Esophagus (tissue), 2 donors: ENCODE results near the gene XXYLT1. TPM values are rescaled to one million over a fixed set of nuclear protein-coding genes. Genes with fewer than 3 reads are reported as not detected.

Experiments used
- H3K27ac ChIP-seq, 2 donors: one replicate each; pipeline ENCODE4 v1.5.1; 2013; ENCODE audit warnings: low read depth in 2 of 2, mild to moderate bottlenecking in 2 of 2, inconsistent platforms in 1 of 2, low read length in 1 of 2, moderate library complexity in 1 of 2
- H3K27me3 ChIP-seq, 2 donors: one replicate each; pipeline ENCODE4 v1.6.1; 2013; ENCODE audit warnings: low read length in 2 of 2, control low read depth in 1 of 2, mild to moderate bottlenecking in 1 of 2; ENCODE audit not compliant: insufficient read depth in 2 of 2, control insufficient read depth in 1 of 2
- H3K36me3 ChIP-seq, 2 donors: one replicate each; pipeline ENCODE4 v1.6.1; 2013; ENCODE audit warnings: low read length in 1 of 2; ENCODE audit not compliant: control insufficient read depth in 2 of 2, insufficient read depth in 2 of 2
- H3K4me1 ChIP-seq, 2 donors: one replicate each; pipeline ENCODE4 v1.6.1; 2013; ENCODE audit warnings: low read length in 1 of 2; ENCODE audit not compliant: control insufficient read depth in 2 of 2, insufficient read depth in 2 of 2
- H3K4me3 ChIP-seq, 2 donors: one replicate each; pipeline ENCODE4 v1.5.1; 2013; ENCODE audit warnings: low read length in 2 of 2, mild to moderate bottlenecking in 2 of 2, low read depth in 1 of 2, moderate library complexity in 1 of 2
- H3K9me3 ChIP-seq, 2 donors: one replicate each; pipeline ENCODE4 v1.6.1; 2013; ENCODE audit warnings: mild to moderate bottlenecking in 2 of 2, low read depth in 1 of 2, low read length in 1 of 2, moderate library complexity in 1 of 2; ENCODE audit not compliant: control insufficient read depth in 2 of 2, insufficient read depth in 1 of 2
- WGBS, 2 donors: extraction: QIAGEN DNeasy Blood & Tissue Kit; methylation state at CpG; one replicate each; pipeline ENCODE4 v1.1.7; 2013; 5-methylcytosine and 5-hydroxymethylcytosine counted together
- polyA plus RNA-seq, 2 donors: library from polyadenylated mRNA; stranded (reverse); fragments of 200-250 nt; gene quantifications; one replicate each; pipeline ENCODE4 v1.2.3, GENCODE V29; 2013
- donor health status: healthy with polysubstance abuse.
- donor health status: Bipolar disorder and iron deficiency.

XXYLT1 gene
- polyA plus RNA-seq, 2 donors, result 10.2 to 10.4 TPM

DNA sequence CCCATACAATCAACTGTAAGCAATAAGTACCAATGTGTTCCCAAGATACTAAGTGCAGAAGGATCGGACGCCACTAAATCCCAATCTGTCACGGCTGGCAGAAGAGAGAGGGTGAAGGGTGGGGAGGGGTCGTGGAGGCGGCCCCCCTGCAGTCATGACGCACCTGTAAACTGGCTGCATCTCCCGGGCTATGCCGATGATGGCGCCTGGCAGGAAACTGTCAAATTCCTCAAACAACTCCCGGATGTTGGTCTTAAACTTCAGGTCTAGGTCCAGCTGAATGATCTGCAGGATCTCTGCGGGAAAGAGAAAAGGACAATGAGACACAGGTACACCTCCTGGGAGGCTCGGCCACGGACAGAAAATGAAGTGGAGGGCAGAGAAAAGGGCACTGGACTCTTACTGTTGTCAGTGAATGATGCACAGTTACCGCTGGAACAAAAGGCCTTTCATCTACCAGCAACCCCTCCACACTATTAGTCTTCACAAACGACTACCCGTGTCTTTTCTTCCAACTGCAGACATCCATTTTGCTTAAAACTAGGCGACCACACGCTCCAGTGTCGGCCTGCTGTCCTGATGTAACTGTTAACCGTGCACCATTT, 114.6 kb downstream of the XXYLT1 start:
- no peaks in the 10 kb centered on the region for H3K36me3 ChIP-seq
- H3K9me3 ChIP-seq, result no peaks in the 10 kb centered on the region
- H3K27me3 ChIP-seq, result no peaks in the 10 kb centered on the region
- H3K27ac ChIP-seq, result peak overlapping the region; percentile 29 to 99
- H3K4me3 ChIP-seq, result no peak overlapping the region
- peaks cover 10 to 21% of the 10 kb centered on the region in 2 donors for H3K4me1 ChIP-seq
- 84 to 89% methylated on average over 20 of the region's 20 CpGs for WGBS, 2 donors

- no peak overlapping the region for H3K4me3 ChIP-seq
- H3K9me3 ChIP-seq, result no peaks in the 10 kb centered on the region
- H3K27me3 ChIP-seq, result no peaks in the 10 kb centered on the region
- 56 to 77% methylated on average over 17 of the region's 17 CpGs for WGBS, 2 donors
- H3K4me1 ChIP-seq, result peaks cover 10 to 24% of the 10 kb centered on the region in 2 donors
- H3K36me3 ChIP-seq, result no peaks in the 10 kb centered on the region
- peak overlapping the region; percentile 98 to 99 for H3K27ac ChIP-seq
These were observed 115.3 kb downstream of the XXYLT1 start for GRCh38 chr3:195155570-195156241.

GRCh38 chr3:195154793-195155535, 116.0 kb downstream of the XXYLT1 start:
- Histone ChIP-seq H3K27ac (peak overlapping the region; percentile 98 to 99), H3K9me3 (no peaks in the 10 kb centered on the region), H3K4me3 (no peak overlapping the region), H3K36me3 (no peaks in the 10 kb centered on the region), H3K4me1 (peaks cover 5 to 29% of the 10 kb centered on the region in 2 donors), H3K27me3 (no peaks in the 10 kb centered on the region)
- 15 to 19% methylated on average over 15 to 16 of the region's 16 CpGs for WGBS, 2 donors

DNA sequence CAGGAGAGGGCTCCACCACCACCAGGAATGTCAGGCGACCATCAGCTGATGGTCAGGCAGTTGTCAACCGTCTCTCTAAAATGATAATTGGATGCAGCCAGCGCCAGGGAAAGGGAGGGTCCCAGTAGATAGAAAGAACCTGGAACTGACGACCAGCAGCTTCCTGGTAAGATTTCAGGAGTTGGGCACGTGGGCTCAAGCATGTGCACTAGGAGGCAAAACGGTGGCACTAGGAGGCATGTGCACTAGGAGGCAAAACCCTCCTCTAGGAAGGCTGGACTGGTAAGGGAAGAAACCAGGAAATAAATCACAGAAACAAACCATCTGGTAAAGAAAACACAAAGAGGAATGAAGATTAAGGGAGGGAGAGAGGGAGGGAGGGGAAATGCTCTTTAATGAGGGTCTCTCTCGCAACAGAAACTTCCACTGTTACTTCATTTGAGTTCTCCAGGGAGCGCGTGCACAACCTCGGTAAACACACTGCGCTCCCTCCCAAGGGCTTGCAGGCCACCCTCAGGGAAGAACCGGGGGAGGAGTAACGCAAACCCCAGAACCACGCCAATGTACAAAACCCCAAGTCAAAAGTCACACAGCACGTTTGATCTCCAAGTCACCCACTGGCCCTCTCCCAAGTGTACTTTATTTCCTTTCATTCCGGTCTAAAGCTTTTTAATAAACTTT, 116.7 kb downstream of the XXYLT1 start:
- Histone ChIP-seq H3K27me3 (no peaks in the 10 kb centered on the region), H3K4me1 (peaks cover 5 to 33% of the 10 kb centered on the region in 2 donors), H3K27ac (peak overlapping the region; percentile 98 to 99), H3K9me3 (no peaks in the 10 kb centered on the region), H3K4me3 (no peak overlapping the region), H3K36me3 (no peaks in the 10 kb centered on the region)
- 32 to 44% methylated on average over 16 of the region's 16 CpGs for WGBS, 2 donors

DNA sequence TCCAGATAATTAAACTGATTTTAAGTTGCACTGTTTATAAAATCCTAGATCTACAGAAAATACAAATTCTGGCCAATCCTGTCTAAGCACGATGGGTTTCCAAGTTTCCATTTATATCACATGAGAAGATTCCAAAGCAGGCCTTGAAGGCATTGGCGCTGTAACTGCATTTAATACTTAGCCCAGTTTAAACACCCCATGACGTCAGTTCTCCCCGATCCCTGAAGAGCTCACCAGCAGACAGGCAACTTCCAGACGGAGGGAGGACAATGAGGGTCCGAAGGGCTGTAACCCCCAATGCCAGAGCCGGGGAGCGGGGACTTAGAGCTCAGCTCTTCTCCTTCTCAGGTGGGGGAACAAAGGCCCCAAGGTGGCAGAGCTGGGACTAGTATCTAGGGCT, 117.3 kb downstream of the XXYLT1 start:
- Histone ChIP-seq H3K36me3 (no peaks in the 10 kb centered on the region), H3K9me3 (no peaks in the 10 kb centered on the region), H3K27ac (peak overlapping the region; percentile 98 to 99), H3K27me3 (no peaks in the 10 kb centered on the region), H3K4me3 (no peak overlapping the region), H3K4me1 (peaks cover 5 to 34% of the 10 kb centered on the region in 2 donors)
- WGBS, 2 donors, result 38 to 51% methylated on average over 8 of the region's 8 CpGs

DNA sequence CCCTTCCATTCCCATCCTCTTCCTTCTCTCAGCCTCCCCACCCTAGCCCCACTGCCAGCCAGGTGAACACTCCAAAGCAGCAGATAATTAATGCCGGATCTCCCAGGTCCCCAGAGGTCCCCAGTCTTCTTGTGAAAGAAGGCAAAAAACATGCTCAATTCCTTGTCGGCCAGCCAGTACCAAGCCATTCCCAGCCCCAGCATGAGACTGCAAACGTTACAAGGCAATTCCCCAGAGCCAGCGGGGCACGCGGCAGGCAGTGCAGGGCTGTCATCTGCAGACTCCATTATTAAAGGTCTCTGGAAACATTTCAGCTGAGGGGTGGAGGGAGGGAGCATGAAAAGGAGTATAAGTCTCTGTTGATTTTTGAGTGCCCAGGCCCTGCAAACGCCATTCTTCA, 117.8 kb downstream of the XXYLT1 start:
- H3K27ac ChIP-seq, result peak overlapping the region; percentile 84 to 86
- peaks cover 5 to 34% of the 10 kb centered on the region in 2 donors for H3K4me1 ChIP-seq
- no peak overlapping the region for H3K4me3 ChIP-seq
- no peaks in the 10 kb centered on the region for H3K27me3 ChIP-seq
- 29 to 48% methylated on average over 7 of the region's 7 CpGs for WGBS, 2 donors
- H3K9me3 ChIP-seq, result no peaks in the 10 kb centered on the region
- H3K36me3 ChIP-seq, result no peaks in the 10 kb centered on the region

DNA sequence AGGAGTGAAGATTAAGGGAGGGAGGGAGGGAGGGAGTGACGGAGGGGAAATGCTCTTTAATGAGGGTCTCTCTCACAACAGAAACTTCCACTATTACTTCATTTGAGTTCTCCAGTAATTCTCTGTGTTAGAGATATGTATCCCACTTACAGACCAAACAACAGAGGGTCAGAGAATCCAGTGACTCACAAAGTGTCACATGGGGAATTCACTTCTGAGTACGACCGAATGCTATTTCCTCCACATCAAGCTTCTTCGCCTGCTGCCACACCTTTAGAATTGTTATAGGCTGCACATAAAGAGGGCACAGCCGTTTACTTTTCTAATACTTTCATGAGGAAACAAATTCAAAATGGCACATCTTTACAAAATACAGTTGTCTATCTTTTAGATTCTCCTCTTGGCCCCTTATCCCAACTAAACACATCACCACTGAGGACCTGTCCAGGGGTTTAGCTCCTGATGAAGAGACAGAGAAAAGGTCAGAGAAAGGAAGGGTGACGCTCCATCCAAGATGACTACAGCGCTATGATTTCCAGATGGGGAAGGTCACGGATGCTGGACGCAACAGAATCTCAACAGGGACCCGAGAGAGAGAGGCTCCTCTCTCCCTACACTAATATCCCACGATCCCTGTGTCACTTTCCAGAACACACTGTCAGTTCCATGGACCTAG, 119.0 kb downstream of the XXYLT1 start:
- 64 to 75% methylated on average over 11 of the region's 11 CpGs for WGBS, 2 donors
- H3K27me3 ChIP-seq, result no peaks in the 10 kb centered on the region
- H3K9me3 ChIP-seq, result no peaks in the 10 kb centered on the region
- no peaks in the 10 kb centered on the region for H3K36me3 ChIP-seq
- no peak overlapping the region for H3K4me3 ChIP-seq
- H3K27ac ChIP-seq, result peak overlapping the region; percentile 65 to 86
- H3K4me1 ChIP-seq, result peaks cover 5 to 34% of the 10 kb centered on the region in 2 donors

DNA sequence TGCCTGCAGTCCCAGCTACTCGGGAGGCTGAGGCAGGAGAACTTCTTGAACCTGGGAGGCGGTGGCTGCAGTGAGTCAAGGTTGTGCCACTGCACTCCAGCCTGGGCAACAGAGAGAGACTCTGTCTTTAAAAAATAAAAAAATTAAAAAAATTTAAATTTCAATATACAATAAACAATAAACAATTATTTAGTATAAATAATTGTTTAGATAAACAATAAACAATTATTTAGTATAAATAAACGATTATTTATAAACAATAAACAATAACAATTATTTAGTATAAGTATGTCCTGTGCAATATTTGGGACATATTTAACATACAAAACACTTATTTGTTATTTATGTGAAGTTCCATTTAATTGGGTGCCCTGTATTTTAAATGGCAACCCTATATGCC, 119.6 kb downstream of the XXYLT1 start:
- WGBS, 2 donors, result 67 to 68% methylated on average over 3 of the region's 3 CpGs
- H3K27ac ChIP-seq, result peak overlapping the region; percentile 86 to 93

More for the DNA sequence above, 119.6 kb downstream of the XXYLT1 start:
- no peak overlapping the region for H3K4me3 ChIP-seq
- H3K27me3 ChIP-seq, result no peaks in the 10 kb centered on the region
- H3K4me1 ChIP-seq, result peaks cover 5 to 34% of the 10 kb centered on the region in 2 donors
- no peaks in the 10 kb centered on the region for H3K9me3 ChIP-seq
- no peaks in the 10 kb centered on the region for H3K36me3 ChIP-seq
